HG03280 (cell line): ENCODE data around the gene TBCK.

Source experiments
- ATAC-seq: cut with Tn5 transposase; IDR thresholded peaks from one replicate; pipeline ENCODE4 v1.9.1; 2021; ENCODE audit warnings: mild to moderate bottlenecking, moderate library complexity; ENCODE audit not compliant: unreplicated experiment

TBCK gene

DNA sequence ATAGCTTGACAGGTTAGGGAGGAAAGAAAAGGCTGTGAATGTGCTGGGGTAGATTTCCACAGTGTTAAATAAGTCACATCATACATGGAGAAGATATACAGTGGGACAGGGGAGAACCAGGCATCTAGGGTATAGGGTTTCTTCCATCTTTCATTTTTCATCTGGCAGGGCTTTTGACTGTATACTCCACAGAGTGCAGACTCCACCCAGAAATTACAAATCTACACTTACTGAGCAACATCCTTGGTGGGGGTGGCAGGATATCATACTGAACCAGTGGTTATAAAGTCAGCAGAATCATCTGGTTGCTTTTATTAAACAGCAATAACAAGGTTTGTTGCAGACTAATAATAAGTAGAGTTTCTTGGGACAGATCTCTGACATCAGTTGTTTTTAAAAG, 266.5 kb downstream of the TBCK start:
- no peak for ATAC-seq

- ATAC-seq: no peak
Measured at GRCh38 chr4:106048250-106048971, 267.6 kb downstream of the TBCK start.

- ATAC-seq: no peak
Measured at GRCh38 chr4:106046083-106046482, 269.9 kb downstream of the TBCK start.

DNA sequence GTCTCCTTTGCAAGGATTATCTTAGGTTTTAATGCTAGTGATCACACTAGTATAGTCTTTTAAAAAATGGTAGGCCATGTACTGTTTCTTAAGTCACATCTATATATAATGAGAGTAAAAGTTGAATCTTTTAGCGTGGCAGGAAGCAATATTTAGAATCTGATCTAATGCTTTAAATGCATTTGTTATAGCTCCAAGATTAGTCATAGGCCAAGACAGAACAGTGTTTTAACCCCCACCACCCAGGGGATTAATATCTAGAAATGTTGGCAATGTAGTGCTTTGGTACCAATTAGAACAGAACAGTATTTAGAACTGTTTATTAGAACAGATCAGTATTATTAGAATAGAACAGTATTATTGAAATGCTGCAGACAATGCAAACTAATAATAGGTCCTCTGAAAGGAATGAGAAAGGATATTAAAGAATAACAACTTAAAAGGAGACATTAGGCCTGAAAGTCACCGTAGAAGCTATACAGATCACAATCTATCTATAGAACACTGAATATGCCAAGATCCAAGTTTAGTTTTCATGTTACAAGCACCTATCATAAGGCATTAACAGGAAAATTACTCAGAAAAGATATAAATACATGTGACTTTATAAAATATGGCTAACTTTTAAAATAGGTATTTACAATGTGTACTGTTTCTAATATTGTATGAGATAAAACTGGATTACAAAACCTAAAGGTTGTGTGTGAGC, 274.6 kb downstream of the TBCK start:
- ATAC-seq: no peak

GRCh38 chr4:106039796-106040195, 276.2 kb downstream of the TBCK start:
- ATAC-seq: no peak

DNA sequence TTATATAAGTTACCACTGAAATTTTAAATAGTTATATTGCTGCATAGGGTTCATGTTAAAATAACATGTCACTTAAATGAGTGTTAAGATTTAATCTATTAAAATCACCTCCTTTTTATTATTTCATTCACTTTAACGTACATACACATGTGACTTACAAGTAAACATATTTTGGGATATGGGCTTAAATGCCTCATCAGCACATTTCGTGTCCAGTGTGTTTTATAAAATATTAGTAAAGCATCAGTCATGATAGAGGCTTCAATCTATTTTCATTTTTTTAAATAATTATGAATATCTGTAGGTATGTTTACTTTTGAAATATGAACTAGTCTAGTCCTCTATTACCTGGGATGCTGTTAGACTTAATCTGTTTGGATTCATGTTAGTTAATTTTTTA, 277.1 kb downstream of the TBCK start:
- ATAC-seq: no peak

- no peak for ATAC-seq
Measured at GRCh38 chr4:106038012-106038411, 278.0 kb downstream of the TBCK start.

GRCh38 chr4:106036848-106037247, 279.2 kb downstream of the TBCK start:
- ATAC-seq: no peak

GRCh38 chr4:106036334-106036733, 279.7 kb downstream of the TBCK start:
- ATAC-seq: no peak

DNA sequence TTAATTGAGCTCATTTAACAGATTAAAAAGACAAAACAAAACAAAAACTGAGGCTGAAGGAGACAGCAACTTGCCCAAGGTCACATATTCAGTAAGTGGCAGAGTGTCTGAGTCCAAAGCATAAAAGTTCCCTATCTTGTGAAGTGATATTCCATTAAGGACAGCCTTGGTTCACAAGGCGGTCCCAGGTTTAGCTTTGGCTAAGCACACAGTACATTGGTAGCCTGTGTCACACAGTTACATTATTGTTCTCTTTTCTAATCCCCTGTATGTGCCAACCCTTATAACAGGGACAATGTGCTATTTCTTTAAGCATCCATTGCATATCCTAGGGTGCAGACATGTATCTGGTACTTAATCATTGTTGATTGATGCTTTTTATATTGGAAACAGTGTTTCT, 280.8 kb downstream of the TBCK start:
- ATAC-seq: no peak

DNA sequence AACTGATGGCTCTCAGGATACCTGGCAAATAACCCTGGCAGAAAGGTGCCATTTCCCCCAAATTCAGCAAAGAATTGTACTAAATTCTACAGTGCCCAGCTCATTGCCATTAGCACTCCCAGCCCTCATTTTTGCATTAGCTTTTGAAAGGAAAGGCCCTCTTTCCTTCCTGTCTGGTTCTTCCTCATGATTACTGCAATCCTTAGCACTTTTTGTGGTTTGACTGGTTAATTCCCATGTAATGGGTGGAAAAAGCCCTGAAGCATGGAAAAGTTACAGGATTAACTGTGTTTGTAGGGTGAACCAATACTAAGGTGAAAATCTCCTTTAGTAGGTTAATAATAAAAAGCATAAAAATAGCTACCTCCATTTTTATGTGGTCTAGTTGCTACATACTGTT, 281.3 kb downstream of the TBCK start:
- no peak for ATAC-seq

GRCh38 chr4:106034220-106034619, 281.8 kb downstream of the TBCK start:
- ATAC-seq: no peak

GRCh38 chr4:106033469-106033868, 282.5 kb downstream of the TBCK start:
- no peak for ATAC-seq

GRCh38 chr4:106032851-106033286, 283.1 kb downstream of the TBCK start:
- ATAC-seq: no peak

GRCh38 chr4:106022454-106022853, 293.6 kb downstream of the TBCK start:
- no peak for ATAC-seq

GRCh38 chr4:106021737-106022410, 294.1 kb downstream of the TBCK start:
- ATAC-seq: no peak

DNA sequence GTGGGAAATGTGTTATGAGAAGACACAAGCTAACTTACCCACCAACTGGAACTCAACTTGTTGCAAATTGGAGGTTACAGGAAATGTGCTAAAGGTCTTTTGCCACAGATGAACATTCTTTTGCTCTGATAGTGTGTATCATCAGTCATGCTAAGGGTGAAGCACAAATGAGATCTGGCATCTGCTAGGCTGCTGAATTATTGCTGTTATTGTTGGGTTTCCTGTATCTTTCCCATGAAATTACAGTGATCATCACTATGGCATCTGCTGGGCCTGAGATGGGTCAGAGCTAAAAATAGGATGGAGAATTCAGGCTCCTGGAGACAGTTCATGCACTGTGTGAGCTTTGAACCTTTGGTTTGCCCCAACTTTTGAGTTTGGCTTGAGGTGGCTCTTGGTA, 296.2 kb downstream of the TBCK start:
- ATAC-seq: no peak

DNA sequence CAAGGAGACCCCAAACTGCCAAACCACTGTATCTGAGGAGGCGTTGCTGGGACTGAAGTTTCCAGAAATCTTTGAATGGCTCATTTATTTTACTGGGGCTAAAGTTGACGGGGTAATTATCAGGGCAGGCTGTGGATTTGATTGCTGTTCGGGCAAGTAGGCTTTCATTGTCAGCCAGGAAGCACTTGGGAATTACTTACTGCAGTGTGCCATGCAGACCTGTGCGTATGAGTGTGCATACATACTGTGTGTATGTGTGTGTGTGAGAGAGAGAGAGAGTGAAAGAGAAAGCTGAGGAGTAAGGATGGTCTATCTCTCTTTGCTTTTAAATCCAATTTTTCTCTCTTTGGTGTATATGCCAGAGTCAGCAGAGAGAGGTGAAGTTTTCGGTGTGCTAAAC, 298.0 kb downstream of the TBCK start:
- ATAC-seq: no peak

DNA sequence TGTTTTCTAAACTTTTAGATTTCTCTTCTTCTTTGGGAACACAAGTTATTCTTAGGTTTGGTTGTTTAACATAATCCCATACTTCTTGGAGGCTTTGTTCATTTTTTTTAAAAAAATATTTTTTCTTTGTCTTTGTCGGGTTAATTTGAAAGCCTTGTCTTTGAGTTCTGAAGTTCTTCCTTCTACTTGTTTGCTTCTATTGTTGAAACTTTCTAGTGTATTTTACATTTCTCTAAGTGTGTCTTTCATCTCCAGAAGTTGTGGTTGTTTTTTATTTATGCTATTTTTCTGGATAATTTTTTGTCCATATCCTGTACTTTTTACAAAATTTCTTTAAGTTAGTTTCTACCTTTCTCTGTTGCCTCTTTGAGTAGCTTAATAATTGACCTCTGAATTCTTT, 304.6 kb downstream of the TBCK start:
- ATAC-seq: no peak

GRCh38 chr4:106010761-106011160, 305.2 kb downstream of the TBCK start:
- no peak for ATAC-seq

- no peak for ATAC-seq
Measured at GRCh38 chr4:106002994-106003393, 313.0 kb downstream of the TBCK start.
